ENCODE results near the gene IRAK1BP1.
"Not testable (repeated sequence)": the region's sequence is repeated elsewhere in the genome, so short reads cannot be mapped to it uniquely, and the experiment has no call there.

Gene IRAK1BP1

GRCh38 chr6:78916411-78916810 is 49.1 kb downstream of the IRAK1BP1 start:
- DNase-seq (ENCODE audit: low spot score), result no peak
- TF ChIP-seq, protein P1, sequence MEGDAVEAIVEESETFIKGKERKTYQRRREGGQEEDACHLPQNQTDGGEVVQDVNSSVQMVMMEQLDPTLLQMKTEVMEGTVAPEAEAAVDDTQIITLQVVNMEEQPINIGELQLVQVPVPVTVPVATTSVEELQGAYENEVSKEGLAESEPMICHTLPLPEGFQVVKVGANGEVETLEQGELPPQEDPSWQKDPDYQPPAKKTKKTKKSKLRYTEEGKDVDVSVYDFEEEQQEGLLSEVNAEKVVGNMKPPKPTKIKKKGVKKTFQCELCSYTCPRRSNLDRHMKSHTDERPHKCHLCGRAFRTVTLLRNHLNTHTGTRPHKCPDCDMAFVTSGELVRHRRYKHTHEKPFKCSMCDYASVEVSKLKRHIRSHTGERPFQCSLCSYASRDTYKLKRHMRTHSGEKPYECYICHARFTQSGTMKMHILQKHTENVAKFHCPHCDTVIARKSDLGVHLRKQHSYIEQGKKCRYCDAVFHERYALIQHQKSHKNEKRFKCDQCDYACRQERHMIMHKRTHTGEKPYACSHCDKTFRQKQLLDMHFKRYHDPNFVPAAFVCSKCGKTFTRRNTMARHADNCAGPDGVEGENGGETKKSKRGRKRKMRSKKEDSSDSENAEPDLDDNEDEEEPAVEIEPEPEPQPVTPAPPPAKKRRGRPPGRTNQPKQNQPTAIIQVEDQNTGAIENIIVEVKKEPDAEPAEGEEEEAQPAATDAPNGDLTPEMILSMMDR (IDR thresholded peaks at IDR 0.05; ENCODE audit: extremely low read depth, missing control alignments), result no peak

GRCh38 chr6:78917788-78918187 is 50.4 kb downstream of the IRAK1BP1 start:
- DNase-seq (ENCODE audit: low spot score), result no peak
- TF ChIP-seq, protein P1 (IDR thresholded peaks at IDR 0.05; ENCODE audit: extremely low read depth, missing control alignments), result no peak

DNA sequence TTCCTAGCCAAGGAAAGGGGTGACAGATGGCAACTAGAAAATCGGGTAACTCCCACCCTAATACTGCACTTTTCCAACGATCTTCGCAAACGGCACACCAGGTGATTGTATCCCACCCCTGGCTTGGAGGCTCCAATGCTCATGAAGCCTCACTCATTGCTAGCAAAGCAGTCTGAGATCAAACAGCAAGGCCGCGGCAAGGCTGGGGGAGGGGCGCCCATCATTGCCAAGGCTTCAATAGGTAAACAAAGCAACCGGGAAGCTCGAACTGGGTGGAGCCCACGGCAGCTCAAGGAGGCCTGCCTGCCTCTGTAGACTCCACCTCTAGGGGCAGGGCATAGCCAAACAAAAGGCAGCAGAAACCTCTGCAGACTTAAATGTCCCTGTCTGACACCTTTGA is 53.8 kb downstream of the IRAK1BP1 start:
- not testable (repeated sequence) for DNase-seq (ENCODE audit: low spot score)

DNA sequence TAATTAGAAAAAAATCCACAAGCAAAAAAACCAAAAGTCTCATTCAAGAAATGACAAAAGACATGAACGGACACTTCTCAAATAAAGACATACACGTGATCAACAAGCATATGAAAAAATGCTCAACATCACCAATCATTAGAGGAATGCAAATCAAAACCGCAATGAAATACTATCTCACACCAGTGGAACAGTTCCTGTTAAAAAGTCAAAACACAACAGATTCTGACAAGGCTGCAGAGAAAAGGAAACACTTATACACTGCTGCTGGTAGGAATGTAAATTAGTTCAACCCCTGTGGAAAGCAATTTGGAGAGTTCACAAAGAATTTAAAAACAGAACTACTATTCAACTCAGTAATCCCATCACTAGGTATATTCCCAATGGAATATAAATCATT is 58.0 kb downstream of the IRAK1BP1 start:
- TF ChIP-seq, protein P1 (IDR thresholded peaks at IDR 0.05; ENCODE audit: extremely low read depth, missing control alignments), result no peak
- no peak for DNase-seq (ENCODE audit: low spot score)

DNA sequence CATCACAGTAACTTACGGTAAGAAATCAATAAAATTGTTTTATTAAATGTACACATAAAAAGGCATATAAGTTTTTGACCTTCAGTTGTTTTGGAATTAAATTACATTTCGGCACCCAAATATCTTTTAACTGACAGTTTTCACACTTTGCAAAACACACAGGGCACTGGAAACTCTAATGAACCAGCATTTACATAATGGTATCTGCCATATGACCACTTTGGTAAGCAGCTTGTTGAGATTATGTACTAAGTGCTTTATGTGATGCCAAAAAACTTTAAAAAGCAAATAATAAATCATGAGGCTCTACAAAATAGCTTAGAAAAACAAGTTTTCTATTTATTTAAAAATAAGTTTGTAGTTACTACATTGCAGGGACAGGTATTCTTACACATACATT is 68.2 kb downstream of the IRAK1BP1 start:
- DNase-seq (ENCODE audit: low spot score), result no peak
- TF ChIP-seq, protein P1 (IDR thresholded peaks at IDR 0.05; ENCODE audit: extremely low read depth, missing control alignments), result no peak

DNA sequence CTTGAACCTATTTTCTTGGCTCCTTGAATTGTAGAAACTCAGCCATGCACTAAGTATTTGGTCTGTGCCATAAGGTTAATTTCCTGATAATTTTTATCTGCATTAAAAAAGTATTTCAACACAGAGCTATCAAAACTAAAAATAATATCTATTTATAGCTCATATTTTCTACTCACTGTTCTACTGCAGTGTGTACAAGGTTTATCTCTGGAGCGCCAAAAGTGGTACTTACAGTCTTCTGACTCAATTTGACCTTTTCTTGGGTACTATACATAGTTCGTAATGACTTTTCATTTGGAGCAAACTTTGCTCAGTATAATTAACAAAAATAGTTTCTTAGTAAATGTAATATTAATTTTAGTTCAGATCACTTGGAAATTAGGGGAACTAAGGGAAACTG is 69.2 kb downstream of the IRAK1BP1 start:
- DNase-seq (ENCODE audit: low spot score), result no peak
- TF ChIP-seq, protein P1 (IDR thresholded peaks at IDR 0.05; ENCODE audit: extremely low read depth, missing control alignments), result no peak

GRCh38 chr6:78942446-78942845 is 75.1 kb downstream of the IRAK1BP1 start:
- TF ChIP-seq, protein P1 (IDR thresholded peaks at IDR 0.05; ENCODE audit: extremely low read depth, missing control alignments), result no peak
- no peak for DNase-seq (ENCODE audit: low spot score)

DNA sequence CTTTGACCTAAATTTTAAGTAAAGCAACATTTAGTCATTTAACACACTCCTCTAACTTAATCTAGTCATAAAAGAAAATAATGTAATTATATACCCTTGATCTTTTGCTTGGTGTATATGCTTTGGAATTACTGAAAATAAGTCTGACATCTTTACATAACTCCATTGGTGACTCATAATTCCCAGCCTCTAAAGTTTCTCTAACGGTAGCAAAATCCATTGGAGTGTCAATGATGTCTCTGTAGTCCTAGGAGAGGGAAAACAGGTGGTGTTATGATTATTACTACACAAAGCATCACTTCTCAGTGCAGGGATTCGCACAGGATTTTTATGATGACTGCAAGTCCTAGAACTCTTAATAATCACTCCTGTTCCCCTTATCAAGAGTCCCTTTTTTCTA is 80.2 kb downstream of the IRAK1BP1 start:
- TF ChIP-seq, protein P1 (IDR thresholded peaks at IDR 0.05; ENCODE audit: extremely low read depth, missing control alignments), result no peak
- no peak for DNase-seq (ENCODE audit: low spot score)

Measured in GM20000 (cell line).